Melanocyte of skin (primary cell): Measurements from ENCODE around the gene S100A7. TPM values are rescaled to one million over a fixed set of nuclear protein-coding genes. Genes with fewer than 3 reads are reported as not detected.

Source experiments
- total RNA-seq, 2 donors: library from RNA; depleted of rRNA; stranded (reverse); fragments of >200 nt; gene quantifications; 2 replicates each; pipeline ENCODE4 v1.2.3, GENCODE V29; 2012

Gene S100A7
- not detected for total RNA-seq

DNA sequence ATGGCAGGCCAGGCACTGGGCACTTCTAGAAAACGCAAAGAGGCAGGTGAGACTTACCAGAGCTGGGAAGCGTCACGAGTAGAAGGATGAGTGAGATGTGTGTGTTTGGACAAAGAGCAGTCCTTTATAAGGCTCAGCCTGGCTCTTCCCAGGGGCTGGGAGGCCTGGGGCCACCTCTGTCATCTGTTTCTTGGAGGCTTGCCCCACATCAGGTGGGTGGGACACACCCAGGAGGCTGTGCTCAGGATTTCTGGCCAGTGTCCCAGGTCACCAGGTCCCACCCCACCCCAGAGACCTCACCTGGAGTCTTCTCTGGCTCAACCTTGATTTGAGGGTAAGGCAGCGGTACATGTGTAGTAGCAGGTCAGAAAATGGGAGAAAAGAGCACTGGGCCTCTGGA is at the start of gene S100A7:
Gene S100A7, minus strand, starts transcription at position 101 of the 400 bp plus-strand sequence. CDS start 1,638 bp downstream, outside the sequence.

DNA sequence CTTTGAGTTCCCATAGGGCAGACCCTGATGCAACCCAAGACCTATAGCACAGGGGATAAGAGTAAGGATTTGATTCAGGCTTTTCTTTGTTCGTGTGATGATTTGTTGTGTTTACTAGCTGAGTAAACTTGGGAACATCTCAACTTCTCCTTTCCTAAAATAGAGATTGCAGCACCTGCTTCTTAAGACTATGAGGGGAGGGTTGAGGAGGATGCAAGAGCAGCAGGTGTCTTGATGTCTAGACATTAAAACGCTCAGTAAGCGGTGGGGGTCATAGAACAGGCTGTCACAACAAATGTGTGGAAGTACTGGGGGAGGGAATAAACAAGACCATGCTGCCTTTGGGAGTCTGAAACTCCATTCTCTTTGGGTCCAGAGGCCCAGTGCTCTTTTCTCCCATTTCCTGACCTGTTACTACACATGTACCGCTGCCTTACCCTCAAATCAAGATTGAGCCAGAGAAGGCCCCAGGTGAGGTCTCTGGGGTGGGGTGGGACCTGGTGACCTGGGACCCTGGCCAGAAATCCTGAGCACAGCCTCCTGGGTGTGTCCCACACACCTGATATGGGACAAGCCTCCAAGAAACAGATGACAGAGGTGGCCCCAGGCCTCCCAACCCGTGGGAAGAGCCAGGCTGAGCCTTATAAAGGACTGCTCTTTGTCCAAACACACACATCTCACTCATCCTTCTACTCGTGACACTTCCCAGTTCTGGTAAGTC is 44.4 kb downstream of the S100A7 start, which contains the start of gene S100A7A:
Gene S100A7A, plus strand, starts transcription at position 671 of the 721 bp plus-strand sequence. CDS start 1,563 bp downstream, outside the sequence.

Other genes with a start within 250 kb of the S100A7 start
- not detected for gene PRR9, start 243.1 kb downstream of the S100A7 start, total RNA-seq
- gene LORICRIN, start 201.0 kb downstream of the S100A7 start, total RNA-seq = not detected
- gene PGLYRP3, start 147.7 kb downstream of the S100A7 start, total RNA-seq = not detected
- not detected for gene PGLYRP4, start 111.8 kb downstream of the S100A7 start, total RNA-seq
- not detected for gene S100A9, start 102.8 kb downstream of the S100A7 start, total RNA-seq
- gene S100A12, start 85.0 kb downstream of the S100A7 start, total RNA-seq = 1 to 10 TPM in 1 of 2 donors, not detected in 1; 1.0 TPM
- not detected for gene S100A8, start 69.6 kb downstream of the S100A7 start, total RNA-seq
- not detected for gene S100A7A, start 44.1 kb downstream of the S100A7 start, total RNA-seq
- 100 to 1,000 TPM; 336 to 430 TPM for gene S100A6, start 75.3 kb upstream of the S100A7 start, total RNA-seq
- gene S100A5, start 80.3 kb upstream of the S100A7 start, total RNA-seq = not detected
- 1 to 10 TPM in 1 of 2 donors, under 1 TPM in 1; 0.67 to 1.7 TPM for gene S100A4, start 85.2 kb upstream of the S100A7 start, total RNA-seq
- gene S100A3, start 88.6 kb upstream of the S100A7 start, total RNA-seq = 1 to 10 TPM in 1 of 2 donors, not detected in 1; 1.3 TPM
- 1 to 10 TPM in 1 of 2 donors, under 1 TPM in 1; 0.34 to 1.3 TPM for gene S100A2, start 105.2 kb upstream of the S100A7 start, total RNA-seq
- 10 to 100 TPM; 13.1 to 34.3 TPM for gene S100A16, start 152.5 kb upstream of the S100A7 start, total RNA-seq
- gene S100A14, start 155.7 kb upstream of the S100A7 start, total RNA-seq = not detected
- 10 to 100 TPM; 42.7 to 63.3 TPM for gene S100A13, start 166.9 kb upstream of the S100A7 start, total RNA-seq
- gene S100A1, start 167.8 kb upstream of the S100A7 start, total RNA-seq = 1 to 10 TPM; 1.7 to 4.1 TPM
- 10 to 100 TPM; 27.2 to 37.0 TPM for gene CHTOP, start 173.4 kb upstream of the S100A7 start, total RNA-seq
- 10 to 100 TPM; 46.8 to 53.6 TPM for gene SNAPIN, start 198.1 kb upstream of the S100A7 start, total RNA-seq
- gene ILF2, start 210.3 kb upstream of the S100A7 start, total RNA-seq = 100 to 1,000 TPM; 137 to 213 TPM
- gene NPR1, start 218.0 kb upstream of the S100A7 start, total RNA-seq = under 1 TPM; under 0.01 TPM